Measurements from ENCODE around the gene GPR171.

The GPR171 gene

DNA sequence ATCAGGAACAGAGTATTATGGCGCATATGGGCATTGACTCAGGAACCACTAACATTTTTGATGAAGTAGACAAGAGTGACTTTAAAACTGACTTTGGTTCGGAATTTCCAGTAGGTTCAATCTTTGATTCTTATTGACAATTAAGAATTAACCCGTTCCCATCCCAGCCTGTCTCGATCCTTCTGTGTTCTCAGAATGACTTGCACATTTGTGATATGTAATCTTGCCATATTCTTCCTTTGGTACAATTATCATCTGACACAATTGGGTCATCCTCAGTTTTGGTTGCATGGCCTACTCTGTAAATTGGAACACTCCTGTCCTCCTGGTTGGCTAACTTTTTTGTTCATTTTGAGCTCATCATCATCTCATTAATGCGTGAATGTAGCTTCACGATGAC lies 10.5 kb downstream of the GPR171 start:
- H3K4me2 ChIP-seq (ENCODE audit: low read depth, low read length, poor library complexity, severe bottlenecking), result no peak overlapping the region
- H3K9me2 ChIP-seq (replicated peaks; ENCODE audit: insufficient read depth, low read length), result no peaks in the 10 kb centered on the region
- H4K20me1 ChIP-seq (ENCODE audit: low read depth, low read length), result no peaks in the 10 kb centered on the region
- no peak overlapping the region for H3K9ac ChIP-seq (ENCODE audit: low read length)
- H3K36me3 ChIP-seq (ENCODE audit: low read length), result peaks cover 17% of the 10 kb centered on the region; the same call in 1 of the 2 replicates
- TF ChIP-seq, protein P1, sequence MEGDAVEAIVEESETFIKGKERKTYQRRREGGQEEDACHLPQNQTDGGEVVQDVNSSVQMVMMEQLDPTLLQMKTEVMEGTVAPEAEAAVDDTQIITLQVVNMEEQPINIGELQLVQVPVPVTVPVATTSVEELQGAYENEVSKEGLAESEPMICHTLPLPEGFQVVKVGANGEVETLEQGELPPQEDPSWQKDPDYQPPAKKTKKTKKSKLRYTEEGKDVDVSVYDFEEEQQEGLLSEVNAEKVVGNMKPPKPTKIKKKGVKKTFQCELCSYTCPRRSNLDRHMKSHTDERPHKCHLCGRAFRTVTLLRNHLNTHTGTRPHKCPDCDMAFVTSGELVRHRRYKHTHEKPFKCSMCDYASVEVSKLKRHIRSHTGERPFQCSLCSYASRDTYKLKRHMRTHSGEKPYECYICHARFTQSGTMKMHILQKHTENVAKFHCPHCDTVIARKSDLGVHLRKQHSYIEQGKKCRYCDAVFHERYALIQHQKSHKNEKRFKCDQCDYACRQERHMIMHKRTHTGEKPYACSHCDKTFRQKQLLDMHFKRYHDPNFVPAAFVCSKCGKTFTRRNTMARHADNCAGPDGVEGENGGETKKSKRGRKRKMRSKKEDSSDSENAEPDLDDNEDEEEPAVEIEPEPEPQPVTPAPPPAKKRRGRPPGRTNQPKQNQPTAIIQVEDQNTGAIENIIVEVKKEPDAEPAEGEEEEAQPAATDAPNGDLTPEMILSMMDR (IDR thresholded peaks at IDR 0.05; ENCODE audit: insufficient read depth, low read length, poor library complexity, severe bottlenecking), result no peak
- no peak for TF ChIP-seq EZH2phosphoT487 (conservative IDR thresholded peaks at IDR 0.05; ENCODE audit: low read length)
- H3F3A ChIP-seq (ENCODE audit: insufficient read depth), result no peaks in the 10 kb centered on the region
- H3K27me3 ChIP-seq (ENCODE audit: low read length), result no peaks in the 10 kb centered on the region
- no peak overlapping the region for H3K4me3 ChIP-seq (ENCODE audit: insufficient read depth, low read length, poor library complexity, severe bottlenecking)
- H3K79me2 ChIP-seq (ENCODE audit: insufficient read depth, low read length), result no peaks in the 10 kb centered on the region
- no peaks in the 10 kb centered on the region for H3K9me3 ChIP-seq (ENCODE audit: insufficient read depth, low read length)
- H3K27ac ChIP-seq (ENCODE audit: low read depth, low read length), result no peak overlapping the region
- no peak overlapping the region for H2AFZ ChIP-seq (ENCODE audit: low read depth, low read length, severe bottlenecking)

DNA sequence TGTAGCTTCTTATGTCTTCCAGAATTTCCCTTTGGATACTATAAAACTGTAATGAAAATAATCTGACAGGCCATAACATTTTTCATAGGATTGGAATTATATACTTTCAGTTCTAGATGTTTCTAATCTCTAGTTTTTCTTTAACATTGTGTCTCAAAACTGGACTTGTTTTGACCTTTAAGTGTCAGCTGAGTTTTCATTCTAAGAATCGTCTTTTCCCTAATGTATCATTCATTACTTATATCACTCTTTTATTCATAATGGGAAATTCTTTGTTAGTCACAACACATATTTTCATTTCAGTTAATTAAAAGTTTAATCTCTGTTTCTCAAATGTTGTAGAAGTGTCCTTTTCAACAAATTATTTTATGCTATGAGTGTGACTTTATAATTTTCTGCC lies 11.9 kb downstream of the GPR171 start:
- no peak overlapping the region for H3K9ac ChIP-seq (ENCODE audit: low read length)
- H3K4me3 ChIP-seq (ENCODE audit: insufficient read depth, low read length, poor library complexity, severe bottlenecking), result no peak overlapping the region
- no peaks in the 10 kb centered on the region for H3K9me3 ChIP-seq (ENCODE audit: insufficient read depth, low read length)
- no peaks in the 10 kb centered on the region for H3K27me3 ChIP-seq (ENCODE audit: low read length)
- no peak overlapping the region for H3K27ac ChIP-seq (ENCODE audit: low read depth, low read length)
- no peak overlapping the region for H3K4me2 ChIP-seq (ENCODE audit: low read depth, low read length, poor library complexity, severe bottlenecking)
- peaks cover 13% of the 10 kb centered on the region; the same call in 1 of the 2 replicates for H3K36me3 ChIP-seq (ENCODE audit: low read length)
- H4K20me1 ChIP-seq (ENCODE audit: low read depth, low read length), result no peaks in the 10 kb centered on the region
- no peak for TF ChIP-seq EZH2phosphoT487 (conservative IDR thresholded peaks at IDR 0.05; ENCODE audit: low read length)
- TF ChIP-seq, protein P1 (IDR thresholded peaks at IDR 0.05; ENCODE audit: insufficient read depth, low read length, poor library complexity, severe bottlenecking), result no peak
- no peak overlapping the region for H2AFZ ChIP-seq (ENCODE audit: low read depth, low read length, severe bottlenecking)
- no peaks in the 10 kb centered on the region for H3K9me2 ChIP-seq (replicated peaks; ENCODE audit: insufficient read depth, low read length)
- H3K79me2 ChIP-seq (ENCODE audit: insufficient read depth, low read length), result no peaks in the 10 kb centered on the region
- no peaks in the 10 kb centered on the region for H3F3A ChIP-seq (ENCODE audit: insufficient read depth)

DNA sequence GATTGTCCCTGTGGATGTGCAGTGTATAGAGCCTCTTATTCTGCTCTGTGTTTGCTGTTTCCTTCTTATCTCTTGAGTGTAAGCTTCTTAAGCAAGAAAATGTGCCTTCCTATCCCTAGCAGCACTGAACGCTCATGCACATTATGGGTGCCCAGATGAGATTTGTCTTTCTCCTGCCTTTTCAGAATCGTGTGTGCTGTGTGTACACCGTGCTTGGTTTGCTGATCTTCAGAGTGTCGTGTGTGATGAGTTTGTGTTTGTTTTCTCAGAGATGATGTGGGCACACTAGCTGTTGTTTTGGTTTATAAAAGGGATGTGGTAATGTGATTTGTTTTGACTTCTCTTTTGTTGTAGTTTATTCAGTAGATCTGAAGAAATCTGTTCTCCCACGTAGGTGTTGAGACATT lies 19.7 kb downstream of the GPR171 start:
- H3F3A ChIP-seq (ENCODE audit: insufficient read depth), result no peaks in the 10 kb centered on the region
- no peaks in the 10 kb centered on the region for H3K9me3 ChIP-seq (ENCODE audit: insufficient read depth, low read length)
- H3K9ac ChIP-seq (ENCODE audit: low read length), result no peak overlapping the region
- no peaks in the 10 kb centered on the region for H3K9me2 ChIP-seq (replicated peaks; ENCODE audit: insufficient read depth, low read length)
- no peak overlapping the region for H2AFZ ChIP-seq (ENCODE audit: low read depth, low read length, severe bottlenecking)
- TF ChIP-seq, protein P1 (IDR thresholded peaks at IDR 0.05; ENCODE audit: insufficient read depth, low read length, poor library complexity, severe bottlenecking), result no peak
- TF ChIP-seq EZH2phosphoT487 (conservative IDR thresholded peaks at IDR 0.05; ENCODE audit: low read length), result no peak
- no peak overlapping the region for H3K27ac ChIP-seq (ENCODE audit: low read depth, low read length)
- H3K27me3 ChIP-seq (ENCODE audit: low read length), result no peaks in the 10 kb centered on the region
- H3K4me3 ChIP-seq (ENCODE audit: insufficient read depth, low read length, poor library complexity, severe bottlenecking), result no peak overlapping the region
- no peak overlapping the region for H3K4me2 ChIP-seq (ENCODE audit: low read depth, low read length, poor library complexity, severe bottlenecking)
- H3K36me3 ChIP-seq (ENCODE audit: low read length), result peaks cover 2% of the 10 kb centered on the region; the same call in 1 of the 2 replicates
- H3K79me2 ChIP-seq (ENCODE audit: insufficient read depth, low read length), result no peaks in the 10 kb centered on the region
- H4K20me1 ChIP-seq (ENCODE audit: low read depth, low read length), result no peaks in the 10 kb centered on the region
